MCF 10A (cell line): ENCODE data around the gene MAP9. TPM values are rescaled to one million over a fixed set of nuclear protein-coding genes. Genes with fewer than 3 reads are reported as not detected.

Source experiments
- BruUV-seq: library from RNA; stranded (reverse); fragments of 400-500 nt; replicated peaks from 2 replicates; lab custom pipeline; 2021; lab: Mats Ljungman, UMichigan
- CTCF ChIA-PET: fragments of 300-600 bp; sonication (Branson Sonifier 250); formaldehyde crosslinking; extraction: SDS; loops from one replicate; lab custom pipeline; 2021; ENCODE audit warnings: antibody characterized with exemption, inconsistent platforms; lab: Yijun Ruan, JAX
- POLR2A ChIA-PET: fragments of 300-600, 350-650 bp; sonication (Branson Sonifier 250); formaldehyde crosslinking; extraction: SDS; loops from one replicate; lab custom pipeline; 2020; ENCODE audit warnings: antibody characterized with exemption, inconsistent platforms; lab: Yijun Ruan, JAX
- DNase-seq: peaks from one replicate; pipeline ENCODE4 v3.0.0-alpha.2; 2018; ENCODE audit not compliant: unreplicated experiment
- H3K27ac Mint-ChIP-seq: one replicate; pipeline ENCODE4 v1.8.0; 2022; ENCODE audit warnings: mild to moderate bottlenecking, low read depth, mixed read lengths; ENCODE audit not compliant: unreplicated experiment
- H3K27me3 Mint-ChIP-seq: one replicate; pipeline ENCODE4 v1.8.0; 2022; ENCODE audit warnings: mixed read lengths; ENCODE audit not compliant: insufficient read depth, unreplicated experiment
- H3K36me3 Mint-ChIP-seq: one replicate; pipeline ENCODE4 v1.8.0; 2022; ENCODE audit warnings: mild to moderate bottlenecking, moderate library complexity, mixed read lengths; ENCODE audit not compliant: insufficient read depth, unreplicated experiment
- H3K4me1 Mint-ChIP-seq: one replicate; pipeline ENCODE4 v1.8.0; 2022; ENCODE audit warnings: mixed read lengths; ENCODE audit not compliant: insufficient read depth, unreplicated experiment
- H3K4me3 Mint-ChIP-seq: one replicate; pipeline ENCODE4 v1.8.0; 2022; ENCODE audit warnings: mild to moderate bottlenecking, moderate library complexity, mixed read lengths; ENCODE audit not compliant: unreplicated experiment
- H3K9me3 Mint-ChIP-seq: one replicate; pipeline ENCODE4 v1.8.0; 2022; ENCODE audit warnings: mixed read lengths; ENCODE audit not compliant: unreplicated experiment
- intact Hi-C: fragments of 100-400 bp; cut with micrococcal nuclease; formaldehyde crosslinking; loops from 2 replicates; pipeline ENCODE4 v1.14.1; 2022
- total RNA-seq: library from RNA; stranded (reverse); gene quantifications from 2 replicates; pipeline ENCODE4 v1.2.3, GENCODE V29; 2022
- TF ChIP-seq, protein P1 (sequence below): fragments of 200-600 bp; IDR thresholded peaks from one replicate; pipeline ENCODE4 v1.8.0; 2022; ENCODE audit warnings: antibody characterized with exemption, mild to moderate bottlenecking; ENCODE audit not compliant: unreplicated experiment

The MAP9 gene
- total RNA-seq, 1 experiment from 2014 or later = 13.2 TPM

GRCh38 chr4:155415662-155416061 lies 38.9 kb upstream of the MAP9 start:
- Mint-ChIP-seq H3K27ac (no peak overlapping the region), H3K27me3 (no peaks in the 10 kb centered on the region), H3K4me1 (no peaks in the 10 kb centered on the region), H3K36me3 (no peaks in the 10 kb centered on the region), H3K4me3 (no peak overlapping the region), H3K9me3 (no peaks in the 10 kb centered on the region)
- TF ChIP-seq, protein P1, sequence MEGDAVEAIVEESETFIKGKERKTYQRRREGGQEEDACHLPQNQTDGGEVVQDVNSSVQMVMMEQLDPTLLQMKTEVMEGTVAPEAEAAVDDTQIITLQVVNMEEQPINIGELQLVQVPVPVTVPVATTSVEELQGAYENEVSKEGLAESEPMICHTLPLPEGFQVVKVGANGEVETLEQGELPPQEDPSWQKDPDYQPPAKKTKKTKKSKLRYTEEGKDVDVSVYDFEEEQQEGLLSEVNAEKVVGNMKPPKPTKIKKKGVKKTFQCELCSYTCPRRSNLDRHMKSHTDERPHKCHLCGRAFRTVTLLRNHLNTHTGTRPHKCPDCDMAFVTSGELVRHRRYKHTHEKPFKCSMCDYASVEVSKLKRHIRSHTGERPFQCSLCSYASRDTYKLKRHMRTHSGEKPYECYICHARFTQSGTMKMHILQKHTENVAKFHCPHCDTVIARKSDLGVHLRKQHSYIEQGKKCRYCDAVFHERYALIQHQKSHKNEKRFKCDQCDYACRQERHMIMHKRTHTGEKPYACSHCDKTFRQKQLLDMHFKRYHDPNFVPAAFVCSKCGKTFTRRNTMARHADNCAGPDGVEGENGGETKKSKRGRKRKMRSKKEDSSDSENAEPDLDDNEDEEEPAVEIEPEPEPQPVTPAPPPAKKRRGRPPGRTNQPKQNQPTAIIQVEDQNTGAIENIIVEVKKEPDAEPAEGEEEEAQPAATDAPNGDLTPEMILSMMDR = no peak
- POLR2A ChIA-PET = no interaction called here
- no peak for DNase-seq
- no TSS peak for BruUV-seq
- CTCF ChIA-PET = interaction anchor here (0.7 kb wide), 1 partner anchor 538 kb away, joined by 7 read pairs; no protein-coding TSS in a partner anchor
- intact Hi-C loops = no loop called here

GRCh38 chr4:155413451-155413850 lies 36.7 kb upstream of the MAP9 start:
- Mint-ChIP-seq H3K9me3 (no peaks in the 10 kb centered on the region), H3K27ac (no peak overlapping the region), H3K36me3 (no peaks in the 10 kb centered on the region), H3K4me1 (no peaks in the 10 kb centered on the region), H3K4me3 (no peak overlapping the region), H3K27me3 (no peaks in the 10 kb centered on the region)
- no peak for DNase-seq
- intact Hi-C loops = no loop called here
- TF ChIP-seq, protein P1 = no peak
- ChIA-PET POLR2A (no interaction called here), CTCF (interaction anchor here (0.6 to 1.3 kb wide), 3 partner anchors 9 to 360 kb away, joined by 3 to 4 read pairs (median 3); no protein-coding TSS in a partner anchor)
- no TSS peak for BruUV-seq

DNA sequence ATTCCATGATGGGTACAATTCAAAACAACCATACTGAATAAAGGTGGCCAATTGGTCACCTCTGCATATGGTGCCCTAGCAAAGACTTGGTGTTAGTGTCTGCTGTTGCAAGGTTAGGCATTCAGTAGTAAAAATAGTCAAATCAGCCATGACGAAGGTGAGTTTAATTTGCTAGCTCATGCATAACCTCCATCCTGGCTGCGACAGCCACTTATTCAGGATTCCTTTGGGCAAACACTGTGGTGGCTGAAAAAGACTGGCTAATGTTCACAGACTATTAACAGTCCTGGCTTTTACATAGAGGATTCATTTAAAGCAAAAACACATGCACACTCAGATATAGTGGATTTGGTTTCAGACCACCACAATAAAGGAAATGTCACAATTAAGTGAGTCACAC lies 34.8 kb upstream of the MAP9 start:
- Mint-ChIP-seq H3K4me1 (no peaks in the 10 kb centered on the region), H3K4me3 (no peak overlapping the region), H3K27me3 (no peaks in the 10 kb centered on the region), H3K27ac (no peak overlapping the region), H3K36me3 (no peaks in the 10 kb centered on the region), H3K9me3 (no peaks in the 10 kb centered on the region)
- CTCF ChIA-PET = no interaction called here
- BruUV-seq = no TSS peak
- DNase-seq = no peak
- POLR2A ChIA-PET = no interaction called here
- TF ChIP-seq, protein P1 = no peak
- intact Hi-C loops = no loop called here

DNA sequence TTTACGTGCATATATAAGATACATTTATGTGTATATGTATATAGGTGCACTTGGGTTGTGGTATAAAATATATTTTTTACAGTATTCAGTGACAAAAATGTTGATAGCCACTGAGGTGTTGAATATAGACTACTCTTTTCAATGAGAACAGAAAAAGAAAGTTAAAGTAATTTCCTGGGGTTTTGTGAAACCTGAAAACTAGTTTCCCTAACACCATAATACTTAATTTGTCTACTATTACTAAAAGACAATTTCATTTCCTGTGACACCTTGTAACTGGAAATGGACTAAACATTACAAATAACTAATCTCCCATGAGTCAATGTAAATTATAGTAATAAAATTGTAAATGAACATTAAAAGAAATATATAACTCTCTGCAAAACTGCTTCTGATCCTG lies 32.0 kb upstream of the MAP9 start:
- POLR2A ChIA-PET = no interaction called here

More for the DNA sequence above, 32.0 kb upstream of the MAP9 start:
- Mint-ChIP-seq H3K4me3 (no peak overlapping the region), H3K27me3 (no peaks in the 10 kb centered on the region), H3K36me3 (no peaks in the 10 kb centered on the region), H3K9me3 (no peaks in the 10 kb centered on the region), H3K4me1 (no peaks in the 10 kb centered on the region), H3K27ac (no peak overlapping the region)
- BruUV-seq = no TSS peak
- TF ChIP-seq, protein P1 = no peak
- DNase-seq = no peak
- intact Hi-C loops = no loop called here
- CTCF ChIA-PET = no interaction called here
